ENCODE measurements around the gene DIP2B.

DNA sequence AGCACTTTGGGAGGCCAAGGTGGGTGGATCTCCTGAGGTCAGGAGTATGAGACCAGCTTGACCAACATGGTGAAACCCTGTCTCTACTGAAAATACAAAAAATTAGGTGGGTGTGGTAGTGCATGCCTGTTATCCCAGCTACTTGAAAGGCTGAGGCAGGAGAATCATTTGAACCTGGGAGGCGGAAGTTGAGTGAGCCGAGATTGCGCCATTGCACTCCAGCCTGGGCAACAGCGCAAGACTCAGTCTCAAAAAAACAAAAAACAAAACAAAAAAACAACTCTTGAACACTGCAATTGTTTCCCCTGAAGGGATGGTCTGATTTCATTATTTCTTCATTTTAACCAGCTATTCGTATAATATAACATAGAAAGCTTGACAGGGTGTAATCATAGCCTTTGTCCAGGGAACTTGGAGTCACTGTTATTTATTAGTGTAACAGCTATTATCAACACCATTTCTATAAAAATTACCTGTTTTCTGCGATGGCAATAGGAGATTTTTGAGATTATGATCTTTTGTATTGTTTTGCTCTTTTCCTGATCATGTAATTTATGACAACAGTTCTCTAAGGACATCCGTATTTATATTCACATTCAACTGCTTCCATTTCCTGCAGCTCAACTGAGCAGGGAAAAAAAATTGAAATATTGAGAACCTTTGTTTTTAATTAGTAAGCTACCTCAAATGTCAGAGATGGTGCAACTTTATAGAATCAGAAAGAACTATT is 94.7 kb downstream of the DIP2B start:
- TF ChIP-seq, protein P1, sequence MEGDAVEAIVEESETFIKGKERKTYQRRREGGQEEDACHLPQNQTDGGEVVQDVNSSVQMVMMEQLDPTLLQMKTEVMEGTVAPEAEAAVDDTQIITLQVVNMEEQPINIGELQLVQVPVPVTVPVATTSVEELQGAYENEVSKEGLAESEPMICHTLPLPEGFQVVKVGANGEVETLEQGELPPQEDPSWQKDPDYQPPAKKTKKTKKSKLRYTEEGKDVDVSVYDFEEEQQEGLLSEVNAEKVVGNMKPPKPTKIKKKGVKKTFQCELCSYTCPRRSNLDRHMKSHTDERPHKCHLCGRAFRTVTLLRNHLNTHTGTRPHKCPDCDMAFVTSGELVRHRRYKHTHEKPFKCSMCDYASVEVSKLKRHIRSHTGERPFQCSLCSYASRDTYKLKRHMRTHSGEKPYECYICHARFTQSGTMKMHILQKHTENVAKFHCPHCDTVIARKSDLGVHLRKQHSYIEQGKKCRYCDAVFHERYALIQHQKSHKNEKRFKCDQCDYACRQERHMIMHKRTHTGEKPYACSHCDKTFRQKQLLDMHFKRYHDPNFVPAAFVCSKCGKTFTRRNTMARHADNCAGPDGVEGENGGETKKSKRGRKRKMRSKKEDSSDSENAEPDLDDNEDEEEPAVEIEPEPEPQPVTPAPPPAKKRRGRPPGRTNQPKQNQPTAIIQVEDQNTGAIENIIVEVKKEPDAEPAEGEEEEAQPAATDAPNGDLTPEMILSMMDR (conservative IDR thresholded peaks at IDR 0.05; ENCODE audit: low read length): no peak
- TF ChIP-seq EZH2phosphoT487 (IDR thresholded peaks at IDR 0.05; ENCODE audit: borderline replicate concordance, low read depth, low read length): no peak
